ENCODE data around the gene NEDD4L.
A peak's percentile ranks its signal among the peaks of the same experiment; 100 is the strongest.

NEDD4L gene

GRCh38 chr18:58205443-58206160 is 161.6 kb downstream of the NEDD4L start:
- peak; percentile 67 for ATAC-seq
- TF ChIP-seq OSR1 (CRISPR knock-in tag; IDR thresholded peaks at IDR 0.05) = no peak
- TF ChIP-seq ISL1 (CRISPR knock-in tag; IDR thresholded peaks at IDR 0.05) = no peak
- TF ChIP-seq RARB (CRISPR knock-in tag; IDR thresholded peaks at IDR 0.05) = no peak
- TF ChIP-seq CREB5 (CRISPR knock-in tag; IDR thresholded peaks at IDR 0.05; ENCODE audit: low read depth) = no peak
- TF ChIP-seq ZNF565 (CRISPR knock-in tag; conservative IDR thresholded peaks at IDR 0.05; ENCODE audit: low read depth) = no peak
- no peak for TF ChIP-seq CSDC2 (CRISPR knock-in tag; IDR thresholded peaks at IDR 0.05)
- TF ChIP-seq ARNTL (CRISPR knock-in tag; IDR thresholded peaks at IDR 0.05; ENCODE audit: borderline replicate concordance, low read depth) = no peak

- no peak for TF ChIP-seq ISL1 (CRISPR knock-in tag; IDR thresholded peaks at IDR 0.05)
- no peak for TF ChIP-seq ZC3H10 (CRISPR knock-in tag; IDR thresholded peaks at IDR 0.05)
- TF ChIP-seq BACH2 (CRISPR knock-in tag; IDR thresholded peaks at IDR 0.05; ENCODE audit: borderline replicate concordance) = no peak
- TF ChIP-seq SNAI2 (CRISPR knock-in tag; IDR thresholded peaks at IDR 0.05) = no peak
- no peak for TF ChIP-seq ESRRG (CRISPR knock-in tag; IDR thresholded peaks at IDR 0.05)
- TF ChIP-seq TSHZ2 (CRISPR knock-in tag; IDR thresholded peaks at IDR 0.05) = no peak
- no peak for TF ChIP-seq PPARA (CRISPR knock-in tag; IDR thresholded peaks at IDR 0.05; ENCODE audit: borderline replicate concordance)
- TF ChIP-seq OSR1 (CRISPR knock-in tag; IDR thresholded peaks at IDR 0.05) = no peak
- TF ChIP-seq RARB (CRISPR knock-in tag; IDR thresholded peaks at IDR 0.05) = no peak
- TF ChIP-seq CSRNP3 (CRISPR knock-in tag; IDR thresholded peaks at IDR 0.05) = no peak
- TF ChIP-seq ARNTL (CRISPR knock-in tag; IDR thresholded peaks at IDR 0.05; ENCODE audit: borderline replicate concordance, low read depth) = no peak
- no peak for TF ChIP-seq CREB5 (CRISPR knock-in tag; IDR thresholded peaks at IDR 0.05; ENCODE audit: low read depth)
- TF ChIP-seq PATZ1 (CRISPR knock-in tag; IDR thresholded peaks at IDR 0.05; ENCODE audit: borderline replicate concordance) = no peak
- no peak for TF ChIP-seq ZNF565 (CRISPR knock-in tag; conservative IDR thresholded peaks at IDR 0.05; ENCODE audit: low read depth)
- TF ChIP-seq ZFP3 (CRISPR knock-in tag; IDR thresholded peaks at IDR 0.05) = no peak
- no peak for TF ChIP-seq POU6F1 (CRISPR knock-in tag; IDR thresholded peaks at IDR 0.05; ENCODE audit: borderline replicate concordance, low read depth)
- no peak for TF ChIP-seq ZNF8 (CRISPR knock-in tag; IDR thresholded peaks at IDR 0.05)
- TF ChIP-seq ZFP30 (CRISPR knock-in tag; IDR thresholded peaks at IDR 0.05) = no peak
- ATAC-seq = no peak
Measured at GRCh38 chr18:58207520-58208152, 163.6 kb downstream of the NEDD4L start.
